Measurements from ENCODE around the gene KIF19.

KIF19 gene

DNA sequence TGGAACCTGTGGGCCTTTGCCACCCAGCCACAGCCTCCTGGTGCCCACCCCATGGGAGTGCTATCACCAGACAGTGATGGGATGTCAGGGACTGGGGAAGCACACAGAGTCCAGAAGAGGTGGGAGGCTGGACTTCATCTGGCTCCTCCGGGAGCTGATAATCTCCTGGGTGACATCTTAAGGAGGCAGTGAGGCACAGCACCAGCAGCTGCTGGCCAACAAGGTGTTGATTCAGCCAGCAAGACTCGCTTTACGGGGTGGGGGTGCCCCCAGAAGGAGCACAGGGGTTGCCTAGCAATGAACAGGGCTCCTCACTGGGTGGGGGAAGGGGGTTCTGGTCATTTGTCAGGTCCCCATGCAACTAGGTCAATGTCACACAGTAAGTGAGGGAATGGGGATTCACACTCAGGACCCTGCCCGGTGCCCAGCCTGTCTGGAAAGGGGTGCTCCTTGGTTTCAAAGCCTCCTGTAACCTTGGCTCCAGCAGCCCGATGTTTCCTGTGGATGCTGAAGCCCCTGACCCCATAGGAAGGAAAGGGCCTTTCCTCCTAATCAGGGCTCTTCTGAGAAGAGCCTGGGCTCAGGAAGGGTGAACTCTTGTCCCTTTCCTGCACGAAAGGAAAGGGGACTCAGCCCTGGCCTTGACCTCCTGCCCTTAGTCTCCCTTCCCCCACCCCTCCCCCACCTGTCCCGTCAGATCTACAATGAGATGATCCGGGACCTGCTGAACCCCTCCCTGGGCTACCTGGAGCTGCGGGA, 17.7 kb downstream of the KIF19 start:
- no peak for DNase-seq

DNA sequence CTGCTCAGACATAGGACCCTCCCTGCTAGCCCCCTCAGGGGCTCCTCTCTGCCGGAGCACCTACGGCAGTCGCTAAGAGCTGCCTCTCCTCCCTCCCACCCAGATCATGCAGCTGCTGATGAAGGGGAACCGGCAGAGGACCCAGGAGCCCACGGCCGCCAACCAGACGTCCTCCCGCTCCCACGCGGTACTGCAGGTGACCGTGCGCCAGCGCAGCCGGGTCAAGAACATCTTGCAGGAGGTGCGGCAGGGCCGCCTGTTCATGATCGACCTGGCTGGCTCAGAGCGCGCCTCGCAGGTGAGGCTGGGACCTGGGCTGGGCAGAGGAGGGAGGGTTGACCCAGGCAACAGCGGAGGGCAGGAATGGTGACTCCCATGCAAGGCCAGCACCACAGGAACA, 18.6 kb downstream of the KIF19 start:
- DNase-seq = no peak

DNA sequence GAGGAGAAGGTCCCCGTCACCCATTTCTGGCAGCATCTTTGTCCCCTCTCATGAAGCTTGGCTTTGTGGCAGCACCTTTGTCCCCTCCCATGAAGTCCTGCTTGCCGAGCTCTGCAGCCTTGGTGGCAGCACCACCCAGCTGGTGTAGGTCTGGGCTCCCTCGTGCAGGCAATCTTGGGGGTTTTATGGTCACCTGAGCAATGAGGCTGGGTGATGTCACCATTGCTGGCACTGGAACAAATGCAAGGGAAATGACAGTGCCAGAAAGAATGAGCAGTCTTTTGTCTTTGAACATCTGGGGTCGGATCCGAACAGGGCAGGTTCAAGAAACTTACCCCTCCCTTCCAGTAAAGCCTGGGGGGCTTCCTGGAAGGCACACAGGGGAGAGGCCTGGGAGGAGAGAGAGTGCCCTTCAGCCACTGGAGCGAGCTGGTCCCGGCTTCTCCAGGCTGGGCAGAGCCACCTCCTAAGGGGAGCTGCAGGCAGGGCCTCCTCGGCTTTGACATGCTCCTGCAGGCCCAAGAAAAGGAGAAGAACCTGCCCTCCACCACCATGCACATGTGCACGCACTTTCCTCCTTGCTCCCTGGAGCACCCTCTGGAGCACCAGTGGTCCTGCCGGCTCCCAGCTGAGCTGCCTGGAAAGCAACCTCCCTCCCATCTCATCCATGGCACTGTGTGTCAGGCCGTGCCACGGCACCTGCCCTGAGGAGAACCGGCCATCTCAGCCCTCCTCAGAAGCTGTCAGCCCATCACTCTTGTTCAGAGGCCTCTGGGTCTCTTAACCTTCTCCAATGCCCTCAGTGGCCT, 19.6 kb downstream of the KIF19 start:
- no peak for DNase-seq

DNA sequence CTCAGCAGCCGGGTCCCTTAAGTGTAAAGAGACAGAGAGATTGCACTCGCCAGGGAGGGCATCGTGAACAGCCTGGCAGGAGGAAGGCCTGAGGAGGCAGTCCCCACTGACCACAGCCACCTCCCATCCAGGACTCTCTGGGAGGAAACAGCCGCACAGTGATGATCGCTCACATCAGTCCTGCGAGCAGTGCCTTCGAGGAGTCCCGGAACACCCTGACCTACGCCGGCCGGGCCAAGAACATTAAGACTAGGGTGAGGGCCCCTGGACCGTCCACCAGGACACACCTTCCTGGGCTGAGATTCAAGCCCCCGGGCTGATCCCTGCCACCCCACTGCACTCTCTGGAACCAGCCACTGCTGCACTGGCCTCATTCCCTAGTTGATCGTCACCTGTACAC, 21.6 kb downstream of the KIF19 start:
- no peak for DNase-seq

DNA sequence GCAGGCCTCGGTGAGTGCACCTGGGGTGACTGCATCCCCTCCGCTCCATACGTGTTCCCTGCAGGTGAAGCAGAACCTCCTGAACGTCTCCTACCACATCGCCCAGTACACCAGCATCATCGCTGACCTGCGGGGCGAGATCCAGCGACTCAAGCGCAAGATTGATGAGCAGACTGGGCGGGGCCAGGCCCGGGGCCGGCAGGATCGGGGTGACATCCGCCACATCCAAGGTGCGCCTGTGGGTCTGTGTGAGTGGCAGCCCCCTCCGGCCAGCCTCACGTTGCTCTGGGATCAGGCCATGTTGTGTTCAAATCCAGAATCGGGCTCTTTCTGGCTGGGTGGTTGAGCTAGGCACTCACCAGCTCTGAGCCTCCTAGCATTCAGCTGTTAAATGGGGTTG, 23.1 kb downstream of the KIF19 start:
- DNase-seq = no peak

DNA sequence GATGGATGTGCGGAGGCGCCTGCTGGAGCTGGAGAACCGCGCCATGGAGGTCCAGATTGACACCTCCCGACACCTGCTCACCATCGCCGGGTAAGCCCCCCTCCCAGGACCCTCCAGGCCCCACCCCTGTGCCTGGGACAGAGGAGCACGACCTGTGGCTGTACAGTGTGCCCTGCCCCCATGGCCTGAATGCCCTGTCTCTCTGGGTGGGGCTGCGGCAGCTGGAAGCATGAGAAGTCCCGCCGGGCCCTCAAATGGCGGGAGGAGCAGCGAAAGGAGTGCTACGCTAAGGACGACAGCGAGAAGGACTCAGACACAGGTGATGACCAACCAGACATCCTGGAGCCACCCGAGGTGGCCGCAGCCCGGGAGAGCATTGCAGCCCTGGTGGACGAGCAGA, 24.5 kb downstream of the KIF19 start:
- DNase-seq = no peak

DNA sequence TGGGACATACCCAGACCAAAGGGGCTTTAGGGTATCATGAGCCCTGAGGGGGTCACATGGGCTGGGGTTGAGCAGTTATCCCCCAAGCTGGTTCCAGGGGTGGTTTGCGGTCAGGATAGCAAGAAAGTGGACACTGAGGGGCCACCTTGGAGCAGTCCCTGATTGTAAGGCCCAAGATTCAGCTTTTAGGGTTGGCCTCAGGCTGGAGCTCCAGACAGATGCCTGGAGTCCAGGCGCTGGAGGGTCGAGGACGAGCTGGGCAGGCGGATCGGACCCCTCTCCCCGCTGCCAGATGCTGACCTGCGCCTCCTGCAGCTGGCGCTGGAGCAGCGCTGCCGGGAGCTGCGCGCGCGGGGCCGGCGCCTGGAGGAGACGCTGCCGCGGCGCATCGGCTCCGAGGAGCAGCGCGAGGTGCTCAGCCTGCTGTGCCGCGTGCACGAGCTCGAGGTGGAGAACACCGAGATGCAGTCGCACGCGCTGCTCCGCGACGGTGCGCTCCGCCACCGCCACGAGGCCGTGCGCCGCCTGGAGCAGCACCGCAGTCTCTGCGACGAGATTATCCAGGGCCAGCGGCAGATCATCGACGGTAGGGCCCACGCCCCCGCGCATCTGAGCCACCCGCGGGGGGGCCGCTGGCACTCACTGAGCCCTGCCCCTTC, 25.7 kb downstream of the KIF19 start:
- no peak for DNase-seq

DNA sequence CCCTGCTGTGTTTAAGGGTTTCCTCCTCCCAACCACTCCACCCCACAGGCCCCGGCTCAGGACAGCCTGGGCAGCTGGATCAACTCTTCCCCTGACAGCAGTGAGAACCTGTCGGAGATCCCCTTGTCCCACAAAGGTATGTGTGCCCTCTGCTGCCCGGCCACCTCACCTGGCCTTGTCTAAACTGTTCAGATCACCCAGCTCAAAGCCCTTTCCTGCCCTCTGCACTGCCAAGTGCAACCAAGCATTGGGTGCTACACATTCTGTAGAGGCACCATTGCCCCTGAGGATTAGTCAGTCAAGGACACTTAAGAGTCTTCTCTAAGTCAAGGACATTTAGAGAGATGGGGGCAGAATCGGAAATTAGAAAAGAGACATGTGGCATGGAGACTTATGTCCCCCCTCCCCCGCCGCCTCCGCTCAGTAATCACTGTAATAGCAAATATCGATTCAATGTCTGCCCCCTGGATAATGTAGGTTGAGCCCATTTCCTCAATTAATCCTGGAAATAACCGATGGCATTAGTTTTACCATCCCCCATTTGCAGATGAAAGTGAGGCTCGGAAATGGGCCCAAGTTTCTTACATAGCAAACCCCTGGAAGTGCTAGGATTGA, 27.5 kb downstream of the KIF19 start:
- no peak for DNase-seq

DNA sequence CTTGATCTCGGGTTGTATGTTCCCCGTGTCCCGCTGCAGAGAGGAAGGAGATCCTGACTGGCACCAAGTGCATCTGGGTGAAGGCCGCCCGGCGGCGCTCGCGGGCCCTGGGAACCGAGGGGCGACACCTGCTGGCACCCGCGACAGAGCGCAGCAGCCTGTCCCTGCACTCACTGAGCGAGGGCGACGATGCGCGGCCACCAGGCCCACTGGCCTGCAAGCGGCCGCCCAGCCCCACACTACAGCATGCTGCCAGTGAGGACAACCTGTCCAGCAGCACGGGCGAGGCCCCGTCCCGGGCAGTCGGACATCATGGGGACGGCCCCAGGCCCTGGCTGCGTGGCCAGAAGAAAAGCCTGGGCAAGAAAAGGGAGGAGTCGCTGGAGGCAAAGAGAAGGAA, 28.1 kb downstream of the KIF19 start:
- DNase-seq = no peak

DNA sequence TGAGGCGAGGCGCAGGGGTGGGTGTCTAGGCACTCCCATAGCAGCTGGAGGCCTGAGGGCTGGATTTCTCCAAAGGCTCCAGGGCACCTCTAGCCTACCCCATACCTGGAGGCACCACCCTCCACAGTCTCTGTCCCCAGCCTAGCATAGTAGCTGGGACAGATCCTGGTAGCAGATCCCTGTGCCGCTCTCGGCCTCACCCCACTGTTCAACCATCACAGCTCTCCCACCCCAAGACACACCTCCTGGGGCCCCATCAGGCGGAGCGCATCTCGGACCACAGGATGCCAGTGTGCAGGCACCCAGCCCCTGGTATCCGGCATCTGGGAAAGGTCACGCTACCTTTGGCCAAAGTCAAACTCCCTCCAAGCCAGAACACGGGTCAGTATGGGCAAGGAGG, 28.5 kb downstream of the KIF19 start:
- no peak for DNase-seq

DNA sequence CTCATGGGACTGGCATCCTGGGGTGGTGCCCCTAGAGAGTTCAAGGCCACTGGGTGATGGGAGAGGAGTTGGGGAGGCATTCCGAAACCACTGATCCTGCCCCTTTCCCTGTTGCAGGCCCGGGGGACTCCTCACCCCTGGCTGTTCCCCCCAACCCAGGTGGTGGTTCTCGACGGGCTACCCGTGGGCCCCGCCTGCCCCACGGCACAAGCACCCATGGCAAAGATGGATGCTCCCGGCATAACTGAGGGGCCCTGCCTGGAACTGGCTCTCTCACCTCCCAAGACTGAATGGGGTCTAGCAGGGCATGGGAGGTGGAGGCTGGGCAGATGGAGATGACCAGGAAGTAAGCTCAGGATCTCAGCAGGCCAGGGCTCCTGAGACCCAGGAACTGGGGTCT, 29.0 kb downstream of the KIF19 start:
- no peak for DNase-seq

DNA sequence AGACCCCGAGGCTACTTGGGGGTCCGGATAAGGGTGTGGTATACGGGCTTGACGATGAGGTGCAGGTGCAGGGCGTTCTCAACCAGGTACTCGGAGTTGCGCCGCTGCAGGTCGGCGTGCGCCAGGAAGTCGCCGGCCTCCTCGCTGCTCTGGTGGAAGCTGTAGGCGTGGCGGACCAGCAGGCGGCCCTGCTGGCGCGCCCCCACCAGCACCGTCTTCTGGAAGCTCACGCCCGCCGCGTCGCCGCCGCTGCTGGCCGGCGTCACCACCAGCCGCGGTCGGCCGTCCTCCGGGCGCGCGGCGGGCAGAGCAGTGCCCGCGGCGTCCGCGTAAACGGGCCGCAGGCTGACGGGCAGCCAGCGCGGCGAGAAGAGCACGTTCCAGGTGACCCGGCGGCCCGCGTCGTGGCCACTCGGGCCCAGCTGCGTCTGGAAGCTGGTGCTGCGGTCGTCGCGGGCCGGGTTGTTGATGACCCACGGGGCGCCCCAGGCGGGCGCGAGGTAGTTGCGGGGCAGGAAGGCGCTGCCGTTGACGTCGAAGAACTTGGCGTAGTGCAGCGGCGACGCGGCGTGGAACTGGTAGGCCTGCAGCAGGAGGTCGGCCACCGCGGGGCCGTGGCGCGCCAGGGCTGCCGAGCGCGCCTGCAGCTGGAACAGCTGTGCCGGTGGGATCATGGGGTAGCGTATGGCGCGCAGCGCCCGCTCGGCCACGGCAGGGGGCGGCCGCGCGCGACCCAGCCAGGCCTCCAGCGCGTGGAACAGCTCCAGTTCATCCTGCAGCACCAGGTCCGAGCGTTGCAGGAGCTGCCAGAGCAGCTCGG, 30.8 kb downstream of the KIF19 start:
- DNase-seq = no peak

DNA sequence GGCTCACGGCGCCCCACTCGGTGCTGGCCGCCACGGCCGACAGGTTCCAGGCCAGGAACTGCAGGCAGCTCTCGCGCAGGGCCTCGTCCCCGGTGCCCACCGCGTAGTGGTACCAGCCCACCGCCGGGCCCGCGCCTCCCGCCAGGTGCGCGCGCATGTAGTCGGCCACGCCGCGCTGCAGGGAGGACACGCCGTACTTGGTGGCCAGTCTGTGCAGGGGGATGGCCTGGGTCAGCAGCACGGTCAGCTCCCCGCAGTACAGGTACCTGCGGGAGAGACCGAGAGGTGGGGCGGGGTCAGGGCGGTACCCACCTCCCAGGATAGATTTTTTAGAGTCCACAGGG, 31.4 kb downstream of the KIF19 start:
- DNase-seq = no peak

DNA sequence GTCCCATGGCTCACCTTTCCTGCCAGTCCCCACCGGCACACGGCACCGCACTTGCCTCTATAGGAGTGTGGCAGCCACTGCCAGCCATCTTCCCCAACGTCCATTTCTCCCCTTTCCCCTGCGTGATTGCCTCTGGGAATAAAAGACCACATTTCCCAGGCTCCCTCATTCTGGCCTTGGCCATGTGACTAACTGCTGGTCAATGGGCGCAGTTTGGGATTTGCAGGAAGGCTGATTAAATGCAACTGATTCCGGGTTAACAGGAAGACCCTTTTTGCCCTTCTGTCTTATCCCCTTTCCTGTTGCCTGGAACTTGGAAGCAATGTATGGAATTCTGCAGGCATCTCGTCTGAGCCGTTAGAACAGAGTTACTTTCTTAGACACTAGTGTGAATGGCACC, 32.7 kb downstream of the KIF19 start:
- no peak for DNase-seq

DNA sequence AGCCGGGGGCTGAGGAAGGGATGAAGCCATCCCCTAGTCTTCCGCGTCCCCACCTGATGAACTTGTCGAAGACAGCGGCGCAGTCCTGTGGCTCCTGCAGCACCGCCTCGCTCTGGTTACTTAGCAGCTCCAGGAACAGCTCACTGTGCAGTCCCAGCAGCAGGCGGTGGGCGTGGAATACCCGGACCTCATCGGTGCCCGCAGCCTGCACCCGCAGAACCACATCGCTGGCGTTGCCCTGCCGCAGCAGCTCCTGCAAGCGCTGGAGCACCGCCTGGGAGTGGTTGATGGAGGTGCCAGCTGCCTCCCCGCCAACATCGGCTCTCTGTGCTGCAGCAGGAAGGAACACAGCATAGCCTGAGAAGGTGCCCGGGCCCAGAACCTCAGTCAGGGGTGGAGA, 33.9 kb downstream of the KIF19 start:
- no peak for DNase-seq

DNA sequence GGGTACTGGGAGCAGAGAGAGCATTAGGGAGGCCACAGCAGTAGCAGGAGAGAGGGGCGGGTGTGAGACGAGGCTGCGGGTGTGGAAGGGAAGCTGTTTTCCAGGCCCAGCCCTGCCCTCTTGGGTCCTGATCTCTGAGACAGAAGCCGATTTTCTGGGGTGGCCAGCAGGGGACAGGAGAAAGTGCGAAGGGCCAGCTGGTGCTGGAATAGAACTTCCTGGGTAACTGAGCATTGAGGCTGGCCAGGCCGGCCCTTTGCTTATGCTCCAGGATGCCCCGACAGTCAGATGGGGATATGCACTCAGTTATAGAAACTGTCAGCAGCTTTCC, 34.8 kb downstream of the KIF19 start:
- DNase-seq = no peak

DNA sequence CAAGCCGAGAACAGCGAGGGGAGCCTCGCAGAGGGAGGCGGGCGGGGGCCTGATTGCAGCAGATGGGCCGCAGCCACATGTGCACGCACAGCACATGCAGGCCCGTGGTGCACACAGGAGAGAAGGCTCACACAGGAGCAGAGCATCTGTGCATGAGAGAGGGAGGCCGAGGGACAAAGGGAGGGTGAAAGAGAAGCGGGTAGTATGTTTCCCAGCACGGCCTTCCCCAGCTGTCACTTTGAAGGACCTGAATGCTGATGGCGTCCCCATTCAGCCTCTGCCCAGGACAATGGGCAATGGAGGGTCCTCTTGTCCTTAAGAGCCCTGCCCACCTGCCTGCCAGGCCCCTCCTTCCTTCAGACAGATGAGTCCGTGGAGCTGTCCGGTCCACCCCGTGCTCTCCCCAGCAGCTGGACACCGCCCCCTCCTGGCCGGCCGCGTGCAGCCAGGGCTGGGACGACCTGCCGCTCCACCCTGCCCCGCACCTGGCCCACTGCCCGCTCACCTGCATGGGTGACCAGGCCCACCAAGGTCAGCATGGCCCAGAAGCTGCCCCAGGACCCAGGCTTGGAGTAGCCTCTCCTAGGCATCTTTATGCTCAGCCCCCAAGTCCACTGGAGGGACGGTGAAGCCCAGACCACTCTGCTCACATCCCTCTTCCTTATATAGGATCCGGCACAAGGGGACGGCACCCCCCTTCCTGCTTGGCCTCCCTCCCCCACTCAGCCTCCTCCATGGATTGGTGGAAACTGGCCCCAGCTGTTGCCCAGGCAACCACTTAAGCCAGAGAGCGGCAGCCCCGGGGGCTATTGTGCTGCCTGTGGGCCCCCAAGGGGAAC, 35.4 kb downstream of the KIF19 start, which contains the start of gene BTBD17:
BTBD17 (minus strand) TSS at position 639 of the 839 bp plus-strand sequence; CDS start at position 590, 49 bp downstream.
- DNase-seq = peak; percentile 75

DNA sequence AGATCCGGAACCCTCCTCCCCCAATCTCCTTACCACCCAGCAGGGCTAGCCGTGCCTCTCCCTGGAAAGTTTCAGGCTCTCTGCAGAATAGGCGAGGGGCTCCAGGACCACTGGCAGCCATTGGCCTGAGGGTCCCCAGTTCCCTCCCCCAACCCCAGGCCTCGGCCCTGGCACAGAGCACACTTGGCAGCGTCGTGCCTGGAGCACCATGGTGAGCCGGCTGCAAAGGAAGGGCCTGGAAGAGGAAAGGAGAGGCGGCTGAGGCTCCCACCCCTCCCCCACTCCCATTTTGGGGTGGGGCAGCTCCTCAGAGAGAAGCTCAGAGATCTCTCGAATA, 36.0 kb downstream of the KIF19 start:
- no peak for DNase-seq

DNA sequence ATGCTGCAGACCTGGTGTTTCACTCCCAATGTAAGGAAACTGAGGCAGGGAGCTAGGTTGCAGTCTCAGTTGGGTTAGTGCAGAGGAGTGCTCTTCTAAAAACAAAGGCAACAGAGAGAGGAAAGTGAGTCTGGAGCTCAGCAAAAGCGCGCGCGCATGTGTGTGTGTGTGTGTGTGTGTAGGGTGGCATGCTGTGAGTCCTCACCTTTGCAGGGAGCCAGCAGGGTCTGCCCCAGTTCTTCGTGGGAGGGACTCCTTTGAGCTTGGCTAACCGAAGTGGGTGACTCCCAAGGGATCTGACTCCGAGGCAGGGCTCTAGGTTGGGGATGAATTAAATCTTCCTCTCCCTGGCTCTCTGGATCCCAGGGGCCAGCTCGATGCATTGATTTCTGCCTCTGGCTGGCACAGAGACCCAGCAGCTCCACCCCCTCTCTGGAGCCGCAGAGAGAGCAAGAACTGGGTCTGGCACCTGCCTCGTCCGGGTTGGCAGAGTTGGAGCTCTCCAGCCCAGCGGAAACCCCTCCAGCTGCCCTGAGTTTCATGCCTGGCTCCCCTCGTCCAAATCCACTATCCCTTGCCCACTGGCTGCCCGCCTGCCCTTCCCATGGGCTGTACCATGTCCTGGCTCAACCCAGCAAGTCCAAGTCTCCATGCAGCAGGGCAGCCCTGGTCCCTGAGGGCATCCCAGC, 36.9 kb downstream of the KIF19 start:
- DNase-seq = peak; percentile 43

DNA sequence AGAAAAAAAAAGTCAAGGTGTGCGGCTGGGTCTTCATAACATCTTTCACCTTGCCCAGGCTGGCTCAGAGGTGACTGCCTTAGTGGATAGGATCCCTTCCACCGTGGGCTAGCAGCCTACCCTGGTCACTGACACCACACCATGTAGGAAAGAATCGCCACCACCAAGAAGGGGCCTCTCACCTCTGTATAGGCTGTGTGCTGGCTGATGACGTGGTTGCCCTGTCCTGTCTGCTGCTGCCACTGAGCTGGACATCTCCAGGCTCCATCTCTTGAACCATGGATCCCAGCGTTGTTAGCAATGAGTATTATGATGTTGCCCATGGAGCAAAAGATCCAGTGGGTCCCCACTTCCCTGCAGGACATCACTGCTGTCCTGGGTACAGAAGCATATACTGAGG, 41.2 kb downstream of the KIF19 start, which contains the start of gene GPR142:
GPR142 (plus strand) TSS at position 301 of the 400 bp plus-strand sequence. CDS start 2,035 bp downstream, outside the sequence.
- DNase-seq = no peak
